MV-4-11 (cell line): ENCODE measurements around the gene RHEX.

Experiments
- DNase-seq: peaks from one replicate; lab custom pipeline; 2025; lab: John Stamatoyannopoulos, UW

RHEX gene

GRCh38 chr1:206116873-206117150 is 63.8 kb downstream of the RHEX start:
- DNase-seq = no peak

GRCh38 chr1:206117151-206117948 is 64.4 kb downstream of the RHEX start, which contains the start of gene AVPR1B:
Gene AVPR1B (minus strand): TSS chr1:206117388. CDS start chr1:206116890, 498 bp downstream.
- DNase-seq = no peak

- DNase-seq = no peak
Measured at GRCh38 chr1:206120406-206120805, 67.4 kb downstream of the RHEX start.

- DNase-seq = no peak
Measured at GRCh38 chr1:206121269-206121668, 68.3 kb downstream of the RHEX start.

GRCh38 chr1:206122686-206123085 is 69.7 kb downstream of the RHEX start:
- no peak for DNase-seq

- no peak for DNase-seq
Measured at GRCh38 chr1:206125346-206125745, 72.4 kb downstream of the RHEX start.

- DNase-seq = no peak
Measured at GRCh38 chr1:206127336-206127735, 74.4 kb downstream of the RHEX start.

- peak; percentile 68 for DNase-seq
Measured at GRCh38 chr1:206128196-206128595, 75.2 kb downstream of the RHEX start.

- DNase-seq = no peak
Measured at GRCh38 chr1:206131037-206131436, 78.1 kb downstream of the RHEX start.

GRCh38 chr1:206133751-206134415 is 80.9 kb downstream of the RHEX start:
- DNase-seq = no peak

GRCh38 chr1:206135248-206135647 is 82.3 kb downstream of the RHEX start:
- no peak for DNase-seq

GRCh38 chr1:206136241-206136640 is 83.3 kb downstream of the RHEX start:
- no peak for DNase-seq

- no peak for DNase-seq
Measured at GRCh38 chr1:206142011-206142410, 89.0 kb downstream of the RHEX start.

GRCh38 chr1:206142770-206143169 is 89.8 kb downstream of the RHEX start:
- DNase-seq = no peak

- no peak for DNase-seq
Measured at GRCh38 chr1:206143537-206144172, 90.7 kb downstream of the RHEX start.

GRCh38 chr1:206144605-206145004 is 91.6 kb downstream of the RHEX start:
- no peak for DNase-seq

GRCh38 chr1:206145771-206146290 is 92.9 kb downstream of the RHEX start:
- no peak for DNase-seq
